H1 (cell line): ENCODE data around the gene UBQLN1.

Experiments used
- ATF3 ChIP-seq: IDR thresholded peaks from 2 replicates; pipeline ENCODE4 v1.6.1; 2011; ENCODE audit warnings: low read depth, mild to moderate bottlenecking, low read length; ENCODE audit not compliant: insufficient read depth
- CREB1 ChIP-seq: IDR thresholded peaks from 2 replicates; pipeline ENCODE4 v1.6.1; 2012; ENCODE audit warnings: inconsistent platforms
- EZH2 ChIP-seq: fragments of 200-600 bp; sonication (generic); IDR thresholded peaks from 2 replicates; pipeline ENCODE4 v1.7.1; 2012; ENCODE audit warnings: low read depth, mild to moderate bottlenecking, moderate library complexity, low read length, inconsistent platforms; ENCODE audit not compliant: severe bottlenecking
- RAD21 ChIP-seq, 2 experiments: IDR thresholded peaks in 1 of 2; conservative IDR thresholded peaks in 1 of 2; 2 replicates each; pipeline ENCODE4 v1.6.1; 2011; ENCODE audit warnings: low read depth in 2 of 2, low read length in 2 of 2, improper control_type of control experiment in 1 of 2, inconsistent platforms in 1 of 2, mild to moderate bottlenecking in 1 of 2, moderate library complexity in 1 of 2
- RFX5 ChIP-seq: IDR thresholded peaks from 2 replicates; pipeline ENCODE4 v1.6.1; 2011; ENCODE audit warnings: low read depth, low read length, improper control_type of control experiment, borderline replicate concordance
- SIN3A ChIP-seq, 2 experiments: IDR thresholded peaks in 1 of 2; conservative IDR thresholded peaks in 1 of 2; 2 replicates each; pipeline ENCODE4 v1.6.1; 2011 to 2012; ENCODE audit warnings: low read length in 2 of 2, improper control_type of control experiment in 1 of 2, low read depth in 1 of 2, mild to moderate bottlenecking in 1 of 2
- TEAD4 ChIP-seq: IDR thresholded peaks from 2 replicates; pipeline ENCODE4 v1.6.1; 2012; ENCODE audit warnings: low read depth, low read length, inconsistent platforms, mixed read lengths
- ZNF274 ChIP-seq: IDR thresholded peaks from 2 replicates; pipeline ENCODE4 v1.7.0; 2012; ENCODE audit warnings: low read length, borderline replicate concordance; ENCODE audit errors: extremely low read depth
- TF ChIP-seq, protein P1 (sequence below), 3 experiments: IDR thresholded peaks; 1 replicate in 2 of 3; 2 replicates in 1 of 3; pipeline versions ENCODE4 v1.5.1 to v1.6.1; 2011; ENCODE audit warnings: low read length in 3 of 3, mild to moderate bottlenecking in 3 of 3, inconsistent platforms in 2 of 3, low read depth in 1 of 3, moderate library complexity in 1 of 3; ENCODE audit not compliant: insufficient read depth in 1 of 3; ENCODE audit errors: control extremely low read depth in 1 of 3

DNA sequence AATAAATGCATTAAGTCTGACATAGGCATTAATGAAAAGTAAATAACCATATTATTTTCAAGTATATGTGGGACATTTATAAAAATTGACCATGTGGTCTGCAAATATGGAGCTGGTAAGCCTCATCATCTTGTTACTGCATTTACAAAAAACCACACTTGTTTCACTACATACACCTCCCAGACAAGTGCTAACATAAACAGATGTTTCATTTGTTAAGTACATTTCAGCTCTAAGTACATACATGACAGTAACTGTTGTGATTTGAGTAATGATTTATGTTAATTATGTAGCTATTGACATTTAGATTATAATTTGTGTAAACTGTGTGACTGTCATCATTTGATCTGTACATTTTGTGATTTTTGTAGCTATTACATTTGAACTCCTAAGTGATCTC, 70.9 kb downstream of the UBQLN1 start:
- TF ChIP-seq, protein P1, sequence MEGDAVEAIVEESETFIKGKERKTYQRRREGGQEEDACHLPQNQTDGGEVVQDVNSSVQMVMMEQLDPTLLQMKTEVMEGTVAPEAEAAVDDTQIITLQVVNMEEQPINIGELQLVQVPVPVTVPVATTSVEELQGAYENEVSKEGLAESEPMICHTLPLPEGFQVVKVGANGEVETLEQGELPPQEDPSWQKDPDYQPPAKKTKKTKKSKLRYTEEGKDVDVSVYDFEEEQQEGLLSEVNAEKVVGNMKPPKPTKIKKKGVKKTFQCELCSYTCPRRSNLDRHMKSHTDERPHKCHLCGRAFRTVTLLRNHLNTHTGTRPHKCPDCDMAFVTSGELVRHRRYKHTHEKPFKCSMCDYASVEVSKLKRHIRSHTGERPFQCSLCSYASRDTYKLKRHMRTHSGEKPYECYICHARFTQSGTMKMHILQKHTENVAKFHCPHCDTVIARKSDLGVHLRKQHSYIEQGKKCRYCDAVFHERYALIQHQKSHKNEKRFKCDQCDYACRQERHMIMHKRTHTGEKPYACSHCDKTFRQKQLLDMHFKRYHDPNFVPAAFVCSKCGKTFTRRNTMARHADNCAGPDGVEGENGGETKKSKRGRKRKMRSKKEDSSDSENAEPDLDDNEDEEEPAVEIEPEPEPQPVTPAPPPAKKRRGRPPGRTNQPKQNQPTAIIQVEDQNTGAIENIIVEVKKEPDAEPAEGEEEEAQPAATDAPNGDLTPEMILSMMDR (IDR thresholded peaks at IDR 0.05; ENCODE audit: control extremely low read depth in 1 of 3, insufficient read depth in 1 of 3, low read depth in 1 of 3, low read length in 3 of 3): no peak
- no peak for TF ChIP-seq CREB1
- TF ChIP-seq ATF3: no peak
- TF ChIP-seq RAD21 (IDR thresholded peaks at IDR 0.05 in 1 of 2, conservative IDR thresholded peaks at IDR 0.05 in 1 of 2; ENCODE audit: low read depth in 2 of 2, low read length in 2 of 2): no peak
- TF ChIP-seq TEAD4: no peak
- TF ChIP-seq ZNF274: no peak
- TF ChIP-seq RFX5: no peak
- TF ChIP-seq EZH2: no peak
- no peak for TF ChIP-seq SIN3A (conservative IDR thresholded peaks at IDR 0.05 in 1 of 2, IDR thresholded peaks at IDR 0.05 in 1 of 2; ENCODE audit: low read depth in 1 of 2, low read length in 2 of 2)
